OCI-LY7 (cell line): ENCODE measurements around the gene REN.

Source experiments
- EZH2phosphoT487 ChIP-seq: fragments of 200-600 bp; sonication (generic); IDR thresholded peaks from 2 replicates; pipeline ENCODE4 v1.6.1; 2018; ENCODE audit warnings: low read depth, borderline replicate concordance, mild to moderate bottlenecking, mixed run types, antibody characterized with exemption, low read length, moderate library complexity, mixed read lengths
- TF ChIP-seq, protein P1 (sequence below): fragments of 200-600 bp; sonication (generic); conservative IDR thresholded peaks from 2 replicates; pipeline ENCODE4 v1.5.1; 2014; ENCODE audit warnings: mild to moderate bottlenecking, antibody characterized with exemption, low read length, moderate library complexity, mixed read lengths

DNA sequence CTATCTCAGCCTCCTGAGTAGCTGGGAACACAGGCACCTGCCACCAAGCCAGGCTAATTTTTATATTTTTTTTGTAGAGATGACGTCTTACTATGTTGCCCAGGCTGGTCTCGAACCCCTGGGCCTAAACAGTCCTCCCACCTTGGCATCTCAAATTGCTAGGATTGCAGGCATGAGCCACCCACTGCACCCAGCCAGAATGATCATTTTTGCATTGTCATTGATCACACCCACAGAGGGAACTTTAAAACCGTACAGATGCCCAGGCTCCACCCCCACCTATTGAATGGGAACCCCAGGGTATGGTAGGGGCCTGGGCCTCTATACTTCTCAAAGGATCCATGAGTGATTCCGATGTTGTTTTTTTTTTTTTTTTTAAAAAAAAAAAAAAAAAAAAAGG, 51.0 kb downstream of the REN start:
- TF ChIP-seq, protein P1, sequence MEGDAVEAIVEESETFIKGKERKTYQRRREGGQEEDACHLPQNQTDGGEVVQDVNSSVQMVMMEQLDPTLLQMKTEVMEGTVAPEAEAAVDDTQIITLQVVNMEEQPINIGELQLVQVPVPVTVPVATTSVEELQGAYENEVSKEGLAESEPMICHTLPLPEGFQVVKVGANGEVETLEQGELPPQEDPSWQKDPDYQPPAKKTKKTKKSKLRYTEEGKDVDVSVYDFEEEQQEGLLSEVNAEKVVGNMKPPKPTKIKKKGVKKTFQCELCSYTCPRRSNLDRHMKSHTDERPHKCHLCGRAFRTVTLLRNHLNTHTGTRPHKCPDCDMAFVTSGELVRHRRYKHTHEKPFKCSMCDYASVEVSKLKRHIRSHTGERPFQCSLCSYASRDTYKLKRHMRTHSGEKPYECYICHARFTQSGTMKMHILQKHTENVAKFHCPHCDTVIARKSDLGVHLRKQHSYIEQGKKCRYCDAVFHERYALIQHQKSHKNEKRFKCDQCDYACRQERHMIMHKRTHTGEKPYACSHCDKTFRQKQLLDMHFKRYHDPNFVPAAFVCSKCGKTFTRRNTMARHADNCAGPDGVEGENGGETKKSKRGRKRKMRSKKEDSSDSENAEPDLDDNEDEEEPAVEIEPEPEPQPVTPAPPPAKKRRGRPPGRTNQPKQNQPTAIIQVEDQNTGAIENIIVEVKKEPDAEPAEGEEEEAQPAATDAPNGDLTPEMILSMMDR = no peak
- no peak for TF ChIP-seq EZH2phosphoT487
